Medulla oblongata (tissue), 1 donor: ENCODE data around the gene TSSK2.
"Not testable (repeated sequence)": the region's sequence is repeated elsewhere in the genome, so short reads cannot be mapped to it uniquely, and the experiment has no call there.

ENCODE experiments used
- DNase-seq: peaks from one replicate; pipeline ENCODE4 v3.0.0-alpha.2; 2015; ENCODE audit errors: extremely low spot score

Gene TSSK2

GRCh38 chr22:19143212-19143611, 12.1 kb downstream of the TSSK2 start:
- DNase-seq = no peak

DNA sequence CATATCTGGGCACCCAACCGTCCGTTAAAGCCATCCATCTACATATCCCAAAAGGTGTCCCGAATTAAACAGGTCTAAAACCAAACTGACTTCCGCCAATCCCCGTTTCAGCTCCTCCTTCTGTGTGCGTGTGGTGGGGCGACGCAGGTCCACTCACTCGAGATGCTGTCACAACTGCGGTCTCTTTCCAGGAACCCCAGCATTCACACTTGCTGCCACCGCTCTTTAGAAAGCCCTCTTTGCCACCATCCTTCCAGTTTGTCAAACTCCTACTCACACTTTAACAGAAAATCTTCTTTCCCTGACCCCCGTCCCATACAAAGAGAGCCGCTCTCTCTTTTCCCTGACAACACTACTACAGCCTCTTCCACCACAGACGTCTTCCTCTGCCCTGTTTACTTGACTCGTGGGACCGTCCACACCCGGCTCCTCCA, 12.9 kb downstream of the TSSK2 start:
- no peak for DNase-seq

DNA sequence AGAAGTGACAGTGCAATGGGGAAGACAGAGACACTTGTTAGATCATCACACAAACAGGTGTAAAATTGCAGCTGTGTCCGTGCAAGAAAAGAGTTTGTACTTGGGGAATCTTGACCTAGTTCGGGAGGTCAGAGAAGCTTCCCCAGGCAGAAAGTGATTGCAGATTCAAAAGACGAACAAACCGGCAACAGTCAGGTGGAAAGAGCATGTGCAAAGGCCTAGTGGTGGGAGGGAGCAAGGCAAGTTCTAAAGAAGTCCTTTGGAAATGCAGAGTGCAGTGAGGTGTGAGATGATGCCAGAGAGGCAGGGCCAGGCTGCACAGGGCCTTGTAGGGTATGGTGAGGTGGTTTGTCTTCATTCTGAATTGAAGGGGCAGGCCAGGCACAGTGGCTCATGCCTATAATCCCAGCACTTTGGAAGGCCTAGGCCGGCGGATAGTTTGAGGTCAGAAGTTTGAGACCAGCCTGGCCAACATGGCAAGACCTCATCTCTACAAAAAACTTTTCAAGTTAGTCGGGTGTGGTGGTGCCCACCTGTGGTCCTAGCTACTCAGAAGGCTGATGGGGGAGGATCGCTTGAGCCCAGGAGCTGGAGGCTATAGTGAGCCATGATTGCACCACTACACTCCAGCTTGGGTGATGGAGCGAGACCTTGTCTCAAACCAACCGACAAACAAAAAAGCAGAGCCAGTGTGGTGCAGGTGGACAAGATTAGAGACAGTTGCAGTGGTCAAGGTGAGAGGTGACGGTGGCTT, 15.3 kb downstream of the TSSK2 start:
- DNase-seq = no peak

- no peak for DNase-seq
These were observed 16.2 kb downstream of the TSSK2 start for GRCh38 chr22:19147195-19147780.

- no peak for DNase-seq
These were observed 17.4 kb downstream of the TSSK2 start for GRCh38 chr22:19148417-19149046.

DNA sequence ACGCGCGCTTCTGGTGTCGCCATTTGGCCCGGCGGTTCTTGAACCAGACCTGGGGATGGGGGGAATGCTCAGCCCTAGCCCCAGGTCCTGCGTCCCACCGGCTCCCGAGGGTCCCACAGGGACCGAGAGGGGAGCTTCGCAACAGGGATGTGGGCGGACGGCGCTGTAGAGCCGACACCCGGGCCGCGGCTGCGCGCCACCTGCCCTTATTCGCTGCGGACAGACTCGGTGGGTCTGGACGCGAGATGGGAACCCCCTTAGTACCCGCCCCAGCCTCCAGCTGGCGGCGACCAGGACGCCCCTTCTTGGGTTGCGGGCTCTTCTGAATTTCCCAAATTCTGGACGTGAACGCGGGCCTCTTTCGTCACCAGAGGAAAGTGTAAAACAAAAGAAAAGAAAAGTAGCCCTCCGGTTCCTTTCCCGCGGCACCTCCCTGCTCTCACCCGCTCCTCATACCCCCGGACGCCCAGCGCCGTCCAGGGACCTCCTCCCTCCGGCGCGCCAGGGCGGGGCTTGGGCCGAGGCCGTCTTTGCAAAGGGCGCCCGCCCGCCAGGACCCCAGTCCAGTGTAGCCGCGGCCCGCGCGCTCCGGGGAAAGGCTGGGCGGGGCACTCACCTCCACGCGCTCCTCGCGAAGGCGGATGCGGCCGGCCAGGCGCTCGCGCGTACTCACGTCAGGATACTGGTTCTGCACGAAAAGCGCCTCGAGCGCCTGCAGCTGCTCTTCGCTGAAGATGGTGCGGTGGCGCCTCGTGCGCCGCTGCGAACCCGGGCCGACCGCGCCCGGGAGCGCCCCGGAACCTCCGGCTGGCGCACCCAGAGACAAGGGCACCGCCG, 18.2 kb downstream of the TSSK2 start:
- no peak for DNase-seq

GRCh38 chr22:19149991-19150390, 18.9 kb downstream of the TSSK2 start, which contains the start of gene GSC2:
TSS of gene GSC2 (minus strand) at chr22:19150292. CDS start at chr22:19150283, 9 bp downstream.
- DNase-seq = no peak

GRCh38 chr22:19150482-19151328, 19.6 kb downstream of the TSSK2 start:
- no peak for DNase-seq

DNA sequence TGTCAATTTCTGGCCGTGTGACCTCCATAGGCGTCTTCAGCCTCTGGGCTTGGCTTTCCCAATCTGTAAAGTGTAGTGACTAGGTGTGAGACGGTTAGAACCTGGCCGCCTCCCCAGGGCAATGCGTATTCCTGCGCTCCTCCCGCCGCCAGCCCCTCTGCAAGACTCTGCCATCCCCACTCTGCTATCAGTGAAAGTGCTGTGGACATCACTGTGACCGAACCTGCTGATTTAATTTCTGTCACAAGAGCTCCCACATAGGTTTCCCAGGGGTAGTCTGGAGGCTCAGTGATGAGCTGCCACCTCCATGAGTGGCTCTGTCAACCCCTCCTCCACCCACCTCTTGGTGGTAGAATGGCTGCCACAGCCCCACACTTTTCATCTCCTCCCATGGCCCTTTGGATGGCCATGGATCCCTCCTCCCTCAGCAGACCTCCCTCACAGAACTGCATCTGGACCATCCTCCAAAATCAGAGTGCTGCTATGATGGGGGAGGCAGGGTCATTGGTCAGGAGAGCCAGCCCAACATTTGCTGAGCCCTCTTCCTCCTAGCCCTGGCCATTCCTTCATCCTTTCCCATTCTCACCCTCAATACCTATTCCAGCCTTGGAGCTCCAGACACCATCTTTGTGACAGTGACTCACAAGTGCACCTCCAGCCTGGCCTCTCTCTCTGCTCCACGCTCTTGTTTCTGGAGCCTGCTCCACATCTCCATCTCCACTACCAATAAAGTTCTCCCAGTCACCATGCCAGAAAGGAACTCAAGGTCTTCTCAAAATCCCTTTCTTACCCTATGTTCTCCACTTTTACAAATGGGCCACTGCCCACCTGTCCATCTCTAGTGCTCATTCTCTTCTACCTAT, 20.5 kb downstream of the TSSK2 start:
- DNase-seq = no peak

DNA sequence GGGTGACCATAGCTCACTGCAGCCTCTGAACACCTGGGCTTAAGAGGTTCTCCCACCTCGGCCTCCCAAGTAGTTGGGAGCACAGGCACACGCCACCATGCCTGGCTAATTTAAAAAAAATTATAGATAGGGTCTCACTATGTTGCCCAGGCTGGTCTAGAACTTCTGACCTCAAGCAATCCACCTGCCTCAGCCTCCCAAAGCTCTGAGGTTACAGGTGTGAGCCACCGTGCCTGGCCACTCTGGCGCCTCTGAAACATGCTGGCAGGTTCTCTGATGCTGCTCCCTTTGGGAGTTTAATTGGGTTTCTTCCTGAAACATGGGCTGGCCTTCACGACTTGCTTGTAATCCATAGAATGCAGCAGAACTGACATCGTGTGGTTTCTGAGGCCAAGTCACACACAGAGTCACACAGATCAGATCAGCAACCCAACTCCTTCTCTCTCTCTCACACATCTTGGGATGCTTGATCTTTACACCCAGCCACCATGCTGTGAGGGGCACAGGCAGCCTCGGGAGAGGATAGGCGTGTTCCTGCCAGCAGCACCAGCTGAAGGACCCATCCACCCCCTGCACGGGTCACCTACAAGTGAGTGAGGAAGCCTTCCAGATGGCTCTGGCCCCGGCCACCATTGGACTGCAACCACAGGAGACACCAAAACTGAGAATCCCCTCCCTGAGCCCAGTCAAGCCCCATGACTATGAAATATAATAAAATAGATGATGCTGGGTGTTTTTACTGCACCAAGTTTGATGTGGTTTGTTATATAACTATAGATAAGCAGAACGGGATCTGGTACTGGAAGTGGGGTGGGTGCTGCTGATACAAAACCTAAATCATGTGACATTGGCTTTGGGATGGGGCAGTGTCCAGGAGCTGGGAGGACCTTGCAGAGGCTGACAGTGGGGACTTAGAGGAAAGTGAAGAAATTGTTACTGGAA, 22.1 kb downstream of the TSSK2 start:
- DNase-seq = no peak

DNA sequence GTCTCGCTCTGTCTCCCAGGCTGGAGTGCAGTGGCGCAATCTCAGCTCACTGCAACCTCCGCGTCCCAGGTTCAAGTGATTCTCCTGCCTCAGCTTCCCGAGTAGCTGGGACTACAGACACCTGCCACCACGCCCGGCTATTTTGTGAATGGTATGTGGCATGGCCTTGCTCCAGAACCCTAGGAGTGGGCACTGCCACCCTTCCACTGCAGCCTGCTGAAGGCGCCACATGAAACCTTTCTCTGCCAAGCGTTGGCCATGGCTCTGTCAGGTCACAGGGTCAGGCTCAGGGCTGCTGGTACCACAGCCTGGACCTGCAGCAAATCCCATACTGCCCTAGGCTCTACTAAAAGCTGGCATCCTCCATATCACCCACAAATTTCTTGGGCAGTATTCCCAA, 25.0 kb downstream of the TSSK2 start:
- DNase-seq = not testable (repeated sequence)

- not testable (repeated sequence) for DNase-seq
These were observed 27.5 kb downstream of the TSSK2 start for GRCh38 chr22:19158649-19159048.

DNA sequence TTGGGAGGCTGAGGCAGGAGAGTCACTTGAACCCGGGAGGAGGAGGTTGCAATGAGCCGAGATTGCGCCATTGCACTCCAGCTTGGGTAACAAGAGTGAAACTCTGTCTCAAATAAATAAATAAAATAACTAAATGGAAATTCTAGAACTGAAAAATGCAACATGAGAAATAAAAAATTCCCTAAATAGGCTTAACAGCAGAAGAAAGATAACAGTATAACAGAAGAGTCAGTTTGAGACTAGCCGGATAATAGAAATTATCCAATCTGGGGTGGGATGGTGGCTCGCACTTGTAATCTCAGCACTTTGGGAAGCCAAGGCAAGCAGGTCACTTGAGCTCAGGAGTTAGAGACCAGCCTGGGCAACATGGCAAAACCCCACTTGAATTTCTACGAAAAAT, 33.3 kb downstream of the TSSK2 start:
- DNase-seq = no peak

- DNase-seq = no peak
These were observed 35.3 kb downstream of the TSSK2 start for GRCh38 chr22:19166421-19166820.

DNA sequence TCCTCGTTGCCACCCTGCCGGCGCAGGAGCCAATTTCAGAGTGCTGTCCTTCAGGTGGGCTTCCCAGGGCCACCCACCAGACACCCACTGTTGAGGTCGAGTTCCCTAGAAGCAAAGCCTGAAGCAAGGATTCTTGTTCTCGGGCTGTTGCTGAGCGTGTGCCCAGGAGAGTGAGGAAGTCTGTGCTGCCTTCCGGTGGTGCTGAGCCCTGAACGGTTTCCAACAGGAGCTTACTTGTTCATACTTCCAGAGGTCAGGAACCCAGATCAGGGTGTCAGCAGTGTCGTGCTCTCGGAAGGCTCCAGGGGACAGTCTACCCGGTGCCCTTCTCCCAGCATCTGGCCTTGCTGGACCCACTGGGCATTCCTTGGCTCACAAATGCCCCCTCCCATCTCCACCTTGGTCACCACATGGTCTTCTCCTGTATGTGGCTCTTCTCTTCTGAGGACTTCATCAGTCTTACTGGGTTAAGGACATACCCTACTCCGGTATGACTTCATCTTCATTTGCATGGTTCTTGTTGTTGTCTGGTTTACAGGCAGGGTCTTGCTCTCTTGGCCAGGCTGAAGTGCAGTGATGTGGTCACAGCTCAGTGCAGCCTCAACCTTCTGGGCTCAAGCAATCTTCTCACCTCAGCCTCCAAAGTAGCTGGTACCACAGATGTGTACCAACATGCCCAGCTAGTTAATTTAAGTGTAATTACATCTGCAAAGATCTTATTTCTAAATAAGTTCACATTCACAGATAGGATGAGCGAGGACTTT, 36.2 kb downstream of the TSSK2 start:
- DNase-seq = no peak

DNA sequence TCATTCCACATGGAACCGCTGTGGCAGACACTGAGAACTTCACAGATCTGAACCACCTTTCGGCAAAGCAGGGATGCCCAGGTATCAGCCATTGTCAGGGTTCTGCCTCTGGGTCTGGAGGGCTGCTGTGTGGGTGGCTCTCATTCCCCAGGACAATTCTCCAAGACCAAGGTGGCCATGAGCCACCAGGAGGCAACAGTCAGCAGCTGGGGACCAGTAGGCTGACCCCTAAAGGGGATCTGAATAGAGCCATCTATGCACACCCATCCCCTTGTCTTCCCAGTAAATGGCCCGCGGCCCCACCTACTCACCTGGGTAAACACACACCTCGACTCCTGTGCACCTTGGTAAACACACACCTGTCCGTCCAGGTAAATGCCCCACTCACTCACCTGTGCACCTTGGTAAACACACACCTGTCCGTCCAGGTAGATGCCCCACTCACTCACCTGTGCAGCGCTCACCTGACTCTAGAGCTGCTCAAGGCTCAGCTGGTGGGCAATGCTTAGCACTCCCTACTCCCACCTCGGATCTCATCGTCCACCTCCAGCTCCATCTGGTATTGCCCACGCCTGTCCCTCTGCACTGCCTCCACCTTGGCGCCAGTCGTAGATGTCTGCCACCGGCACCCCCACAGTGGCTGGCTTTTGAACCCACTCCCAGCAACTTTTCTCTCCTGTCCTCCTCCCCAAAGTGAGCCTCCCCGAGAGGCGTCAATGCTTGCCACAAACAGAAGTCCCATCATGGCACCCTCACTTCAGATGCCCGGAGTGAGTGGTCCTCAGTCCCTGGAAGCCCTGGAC, 37.2 kb downstream of the TSSK2 start:
- no peak for DNase-seq
